Measurements from ENCODE around the gene BLID.

DNA sequence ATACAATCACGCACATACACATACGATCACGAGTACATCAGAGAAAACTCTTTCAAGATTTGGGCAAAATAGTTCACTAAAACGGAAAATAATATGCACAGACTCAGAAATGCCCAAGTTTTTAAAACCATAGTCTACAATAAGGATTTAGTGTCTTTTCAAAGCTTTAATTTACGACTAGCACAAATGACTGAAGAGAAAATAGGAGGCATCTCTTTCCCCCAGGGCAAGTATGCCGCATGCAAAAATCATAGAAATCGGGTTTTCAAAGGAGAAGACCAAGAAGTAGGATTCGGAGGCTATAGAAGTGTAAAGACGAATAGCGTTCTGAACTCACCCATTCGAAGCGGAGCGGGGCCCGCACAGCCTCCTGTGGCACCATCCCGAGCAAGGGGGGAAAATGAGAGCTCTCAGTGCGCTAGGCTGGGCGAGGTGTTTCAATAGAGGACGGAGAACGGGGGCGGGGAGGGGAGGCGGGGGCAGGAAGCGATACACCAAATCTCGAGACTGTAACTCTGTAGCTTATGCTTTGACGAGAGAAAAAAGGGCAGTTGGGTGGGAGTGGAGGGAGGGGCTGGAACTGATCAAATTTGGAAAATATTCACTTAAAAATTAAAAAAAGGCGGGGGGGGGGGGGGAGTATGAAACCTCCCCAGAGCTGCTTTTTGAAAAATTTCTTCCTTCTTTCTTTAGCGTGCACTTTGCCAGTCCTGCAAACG, 15.8 kb downstream of the BLID start:
- TF ChIP-seq, protein P1, sequence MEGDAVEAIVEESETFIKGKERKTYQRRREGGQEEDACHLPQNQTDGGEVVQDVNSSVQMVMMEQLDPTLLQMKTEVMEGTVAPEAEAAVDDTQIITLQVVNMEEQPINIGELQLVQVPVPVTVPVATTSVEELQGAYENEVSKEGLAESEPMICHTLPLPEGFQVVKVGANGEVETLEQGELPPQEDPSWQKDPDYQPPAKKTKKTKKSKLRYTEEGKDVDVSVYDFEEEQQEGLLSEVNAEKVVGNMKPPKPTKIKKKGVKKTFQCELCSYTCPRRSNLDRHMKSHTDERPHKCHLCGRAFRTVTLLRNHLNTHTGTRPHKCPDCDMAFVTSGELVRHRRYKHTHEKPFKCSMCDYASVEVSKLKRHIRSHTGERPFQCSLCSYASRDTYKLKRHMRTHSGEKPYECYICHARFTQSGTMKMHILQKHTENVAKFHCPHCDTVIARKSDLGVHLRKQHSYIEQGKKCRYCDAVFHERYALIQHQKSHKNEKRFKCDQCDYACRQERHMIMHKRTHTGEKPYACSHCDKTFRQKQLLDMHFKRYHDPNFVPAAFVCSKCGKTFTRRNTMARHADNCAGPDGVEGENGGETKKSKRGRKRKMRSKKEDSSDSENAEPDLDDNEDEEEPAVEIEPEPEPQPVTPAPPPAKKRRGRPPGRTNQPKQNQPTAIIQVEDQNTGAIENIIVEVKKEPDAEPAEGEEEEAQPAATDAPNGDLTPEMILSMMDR (IDR thresholded peaks at IDR 0.05) = no peak
- no peak for TF ChIP-seq POLR2A (IDR thresholded peaks at IDR 0.05)
